Neural progenitor cell (in vitro differentiated cells): ENCODE results near the gene OGFOD2. TPM values are rescaled to one million over a fixed set of nuclear protein-coding genes. Genes with fewer than 3 reads are reported as not detected.

Experiments used
- DNase-seq: peaks from one replicate; pipeline ENCODE4 v3.0.0-alpha.2; 2016; ENCODE audit warnings: low spot score
- H2AFZ ChIP-seq: fragments of 200-600 bp; sonication (generic); replicated peaks from 2 replicates; pipeline ENCODE4 v1.6.1; 2016; ENCODE audit warnings: antibody characterized with exemption
- H3F3A ChIP-seq: fragments of 200-600 bp; sonication (generic); 2 replicates; pipeline ENCODE4 v1.6.1; 2016; ENCODE audit warnings: antibody characterized with exemption, low read depth
- H3K27ac ChIP-seq: fragments of 200-600 bp; sonication (generic); 2 replicates; pipeline ENCODE4 v1.5.1; 2016; ENCODE audit warnings: mild to moderate bottlenecking
- H3K27me3 ChIP-seq: fragments of 200-600 bp; sonication (generic); 2 replicates; pipeline ENCODE4 v1.6.1; 2016; ENCODE audit warnings: mild to moderate bottlenecking, moderate library complexity
- H3K36me3 ChIP-seq: fragments of 200-600 bp; sonication (generic); 2 replicates; pipeline ENCODE4 v1.5.1; 2016
- H3K4me1 ChIP-seq: fragments of 200-600 bp; sonication (generic); 2 replicates; pipeline ENCODE4 v1.6.1; 2016; ENCODE audit warnings: mixed run types
- H3K4me2 ChIP-seq: fragments of 200-600 bp; sonication (generic); 2 replicates; pipeline ENCODE4 v1.6.1; 2016
- H3K4me3 ChIP-seq: fragments of 200-600 bp; sonication (generic); 2 replicates; pipeline ENCODE4 v1.5.1; 2016
- H3K79me2 ChIP-seq: fragments of 200-600 bp; sonication (generic); 2 replicates; pipeline ENCODE4 v1.6.1; 2016; ENCODE audit warnings: low read depth
- H3K9ac ChIP-seq: fragments of 200-600 bp; sonication (generic); 2 replicates; pipeline ENCODE4 v1.6.1; 2016
- H3K9me3 ChIP-seq: fragments of 200-600 bp; sonication (generic); 2 replicates; pipeline ENCODE4 v1.5.1; 2016; ENCODE audit warnings: low read depth
- H4K20me1 ChIP-seq: fragments of 200-600 bp; sonication (generic); 2 replicates; pipeline ENCODE4 v1.6.1; 2016; ENCODE audit warnings: low read depth
- H3K27ac Mint-ChIP-seq: 3 replicates; pipeline ENCODE4 v1.8.0; 2021; ENCODE audit warnings: mixed read lengths
- H3K27me3 Mint-ChIP-seq: 2 replicates; pipeline ENCODE4 v1.8.0; 2022; ENCODE audit warnings: low read depth, mild to moderate bottlenecking, inconsistent platforms, moderate library complexity, mixed read lengths; ENCODE audit not compliant: insufficient read depth
- H3K36me3 Mint-ChIP-seq: 3 replicates; pipeline ENCODE4 v1.8.0; 2021; ENCODE audit warnings: mixed read lengths
- H3K4me1 Mint-ChIP-seq: 3 replicates; pipeline ENCODE4 v1.8.0; 2021; ENCODE audit warnings: mixed read lengths
- H3K4me3 Mint-ChIP-seq: 3 replicates; pipeline ENCODE4 v1.8.0; 2021; ENCODE audit warnings: mild to moderate bottlenecking, moderate library complexity, mixed read lengths
- H3K9me3 Mint-ChIP-seq: 3 replicates; pipeline ENCODE4 v1.8.0; 2020; ENCODE audit warnings: mixed read lengths
- EZH2 ChIP-seq: fragments of 200-600 bp; sonication (generic); IDR thresholded peaks from 2 replicates; pipeline ENCODE4 v1.6.1; 2017; ENCODE audit warnings: antibody characterized with exemption, mild to moderate bottlenecking, moderate library complexity
- EZH2phosphoT487 ChIP-seq: fragments of 200-600 bp; sonication (generic); IDR thresholded peaks from 2 replicates; pipeline ENCODE4 v1.6.1; 2017; ENCODE audit warnings: antibody characterized with exemption
- total RNA-seq: library from RNA; depleted of rRNA; stranded (reverse); fragments of >200 nt; gene quantifications from 2 replicates; pipeline ENCODE4 v1.2.3, GENCODE V29; 2015; ENCODE audit warnings: low replicate concordance
- TF ChIP-seq, protein P1 (sequence below): fragments of 200-600 bp; sonication (generic); IDR thresholded peaks from 2 replicates; pipeline ENCODE4 v1.5.1; 2017; ENCODE audit warnings: antibody characterized with exemption, mild to moderate bottlenecking

Gene OGFOD2
- total RNA-seq, 1 donor from 2014 or later, result 9.9 TPM

DNA sequence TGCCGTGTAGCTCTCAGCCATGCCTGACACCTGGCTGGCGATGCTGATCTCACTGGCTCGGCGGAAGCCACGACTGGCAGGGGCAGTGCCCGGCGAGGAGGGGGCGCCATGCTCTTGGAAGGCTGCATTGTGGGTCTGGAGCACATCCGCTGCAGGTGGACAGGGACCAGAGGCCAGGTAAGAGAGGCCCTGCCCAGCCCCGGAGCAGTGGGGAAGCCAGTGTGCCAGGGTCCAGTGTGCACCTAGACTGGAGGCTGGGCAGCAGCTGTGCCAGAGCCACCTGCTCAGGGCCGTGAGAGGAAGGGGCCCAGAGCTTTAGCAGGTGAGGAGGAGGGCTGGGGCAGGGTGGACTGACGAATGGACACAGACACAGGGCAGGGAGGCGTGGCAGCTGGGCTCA lies 15.5 kb downstream of the OGFOD2 start:
- TF ChIP-seq EZH2phosphoT487, result no peak
- TF ChIP-seq, protein P1, sequence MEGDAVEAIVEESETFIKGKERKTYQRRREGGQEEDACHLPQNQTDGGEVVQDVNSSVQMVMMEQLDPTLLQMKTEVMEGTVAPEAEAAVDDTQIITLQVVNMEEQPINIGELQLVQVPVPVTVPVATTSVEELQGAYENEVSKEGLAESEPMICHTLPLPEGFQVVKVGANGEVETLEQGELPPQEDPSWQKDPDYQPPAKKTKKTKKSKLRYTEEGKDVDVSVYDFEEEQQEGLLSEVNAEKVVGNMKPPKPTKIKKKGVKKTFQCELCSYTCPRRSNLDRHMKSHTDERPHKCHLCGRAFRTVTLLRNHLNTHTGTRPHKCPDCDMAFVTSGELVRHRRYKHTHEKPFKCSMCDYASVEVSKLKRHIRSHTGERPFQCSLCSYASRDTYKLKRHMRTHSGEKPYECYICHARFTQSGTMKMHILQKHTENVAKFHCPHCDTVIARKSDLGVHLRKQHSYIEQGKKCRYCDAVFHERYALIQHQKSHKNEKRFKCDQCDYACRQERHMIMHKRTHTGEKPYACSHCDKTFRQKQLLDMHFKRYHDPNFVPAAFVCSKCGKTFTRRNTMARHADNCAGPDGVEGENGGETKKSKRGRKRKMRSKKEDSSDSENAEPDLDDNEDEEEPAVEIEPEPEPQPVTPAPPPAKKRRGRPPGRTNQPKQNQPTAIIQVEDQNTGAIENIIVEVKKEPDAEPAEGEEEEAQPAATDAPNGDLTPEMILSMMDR, result no peak
- no peak for TF ChIP-seq EZH2
- Mint-ChIP-seq H3K4me3 (no peak overlapping the region), H3K27me3 (peaks cover 3% of the 10 kb centered on the region), H3K27ac (no peak overlapping the region), H3K36me3 (no peaks in the 10 kb centered on the region), H3K4me1 (no peaks in the 10 kb centered on the region), H3K9me3 (no peaks in the 10 kb centered on the region)
- no peaks in the 10 kb centered on the region for H3K27me3 ChIP-seq
- no peaks in the 10 kb centered on the region for H4K20me1 ChIP-seq
- DNase-seq, result no peak
- H3K9me3 ChIP-seq, result no peaks in the 10 kb centered on the region
- no peaks in the 10 kb centered on the region for H3K79me2 ChIP-seq
- H3K36me3 ChIP-seq, result no peaks in the 10 kb centered on the region
- no peak overlapping the region for H3K4me2 ChIP-seq
- no peak overlapping the region for H3K9ac ChIP-seq
- no peak overlapping the region for H3K4me3 ChIP-seq
- H3K27ac ChIP-seq, result no peak overlapping the region
- H3K4me1 ChIP-seq, result no peaks in the 10 kb centered on the region
- H2AFZ ChIP-seq, result no peak overlapping the region
- no peaks in the 10 kb centered on the region for H3F3A ChIP-seq

DNA sequence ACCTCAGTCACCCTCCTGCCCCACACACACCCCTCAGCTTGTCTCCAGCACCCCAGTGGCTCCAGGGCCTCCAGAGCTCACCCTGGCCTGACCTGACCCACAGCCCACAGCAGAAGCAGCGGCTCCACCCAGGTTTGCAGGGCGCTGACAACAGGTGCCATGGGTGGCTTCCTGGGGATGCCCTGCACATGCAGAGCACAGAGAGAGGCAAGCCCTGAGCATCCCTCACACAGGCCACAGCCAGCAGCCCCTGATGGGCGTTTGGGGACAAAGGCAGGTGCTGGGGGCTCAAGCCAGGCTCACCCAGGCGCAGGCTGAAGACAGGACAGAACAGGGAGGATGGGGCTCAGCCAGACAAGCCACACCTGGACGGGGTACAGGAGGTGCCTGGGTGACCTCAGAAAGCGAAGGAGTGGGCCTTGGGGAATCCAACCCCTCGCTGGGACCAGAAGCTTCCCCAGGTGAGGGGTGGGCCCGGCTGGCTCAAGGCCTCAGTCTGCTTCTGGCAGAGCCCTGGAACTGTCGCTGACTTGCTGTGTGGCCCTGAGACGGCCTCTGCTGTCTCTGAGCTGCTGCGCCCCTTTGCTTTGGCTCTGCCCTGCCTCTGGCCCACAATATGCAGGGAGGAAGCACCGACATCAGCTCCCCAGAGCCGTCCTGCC lies 16.0 kb downstream of the OGFOD2 start:
- no peak overlapping the region for H3K4me2 ChIP-seq
- H3K4me3 Mint-ChIP-seq, result no peak overlapping the region
- no peaks in the 10 kb centered on the region for H3K4me1 Mint-ChIP-seq

DNA sequence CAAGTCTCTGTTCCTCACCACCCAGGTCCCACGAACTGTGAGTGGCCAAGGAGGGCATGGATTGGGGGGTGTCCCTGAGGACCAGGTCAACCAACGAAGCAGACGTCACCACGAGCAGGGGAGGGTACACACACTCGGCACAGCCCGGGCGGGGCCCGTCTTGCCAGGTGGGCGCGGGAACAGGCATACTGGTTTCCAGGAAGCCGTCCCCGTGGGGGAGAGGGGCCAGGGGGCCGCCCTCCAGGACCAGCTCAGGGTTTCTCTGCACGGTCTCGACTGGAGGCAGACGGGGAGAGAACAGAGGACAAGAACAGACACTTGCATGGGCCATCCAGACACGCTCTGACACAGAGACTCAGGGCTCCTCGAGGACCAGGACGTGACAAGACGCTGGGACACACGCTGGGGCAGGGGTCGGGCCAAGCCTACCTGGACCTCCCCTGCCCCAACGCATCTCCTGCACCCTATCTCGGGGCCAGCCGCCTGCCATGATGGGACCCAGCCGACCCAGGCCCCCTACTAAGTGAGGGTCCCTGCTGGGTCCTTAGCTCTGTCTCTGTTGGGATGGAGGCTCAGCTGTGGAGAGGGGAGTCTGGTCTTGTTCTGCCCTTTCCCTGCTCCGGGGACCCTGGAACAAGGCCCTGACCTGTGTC lies 16.7 kb downstream of the OGFOD2 start:
- no peaks in the 10 kb centered on the region for H4K20me1 ChIP-seq
- H3K4me2 ChIP-seq, result no peak overlapping the region
- no peaks in the 10 kb centered on the region for H3K9me3 ChIP-seq
- H3K27me3 ChIP-seq, result no peaks in the 10 kb centered on the region
- TF ChIP-seq EZH2phosphoT487, result no peak
- no peak for TF ChIP-seq EZH2
- TF ChIP-seq, protein P1, result no peak
- no peaks in the 10 kb centered on the region for H3K36me3 Mint-ChIP-seq
- H3K27ac Mint-ChIP-seq, result no peak overlapping the region
- no peak for DNase-seq
- H3K9ac ChIP-seq, result no peak overlapping the region
- no peak overlapping the region for H3K4me3 ChIP-seq
- no peaks in the 10 kb centered on the region for H3F3A ChIP-seq
- H3K4me3 Mint-ChIP-seq, result no peak overlapping the region
- no peaks in the 10 kb centered on the region for H3K4me1 ChIP-seq
- H3K79me2 ChIP-seq, result no peaks in the 10 kb centered on the region
- peaks cover 3% of the 10 kb centered on the region for H3K27me3 Mint-ChIP-seq
- no peak overlapping the region for H3K27ac ChIP-seq
- H3K36me3 ChIP-seq, result no peaks in the 10 kb centered on the region
- no peak overlapping the region for H2AFZ ChIP-seq
- H3K9me3 Mint-ChIP-seq, result no peaks in the 10 kb centered on the region
- no peaks in the 10 kb centered on the region for H3K4me1 Mint-ChIP-seq

More for the DNA sequence above, 16.0 kb downstream of the OGFOD2 start:
- Mint-ChIP-seq H3K27me3 (peaks cover 3% of the 10 kb centered on the region), H3K27ac (no peak overlapping the region), H3K9me3 (no peaks in the 10 kb centered on the region), H3K36me3 (no peaks in the 10 kb centered on the region)
- H3K27ac ChIP-seq, result no peak overlapping the region
- H3K4me1 ChIP-seq, result no peaks in the 10 kb centered on the region
- no peaks in the 10 kb centered on the region for H3F3A ChIP-seq
- DNase-seq, result no peak
- H2AFZ ChIP-seq, result no peak overlapping the region
- H3K27me3 ChIP-seq, result no peaks in the 10 kb centered on the region
- H3K9ac ChIP-seq, result no peak overlapping the region
- H3K4me3 ChIP-seq, result no peak overlapping the region
- H3K79me2 ChIP-seq, result no peaks in the 10 kb centered on the region
- TF ChIP-seq, protein P1, result no peak
- TF ChIP-seq EZH2 (no peak), EZH2phosphoT487 (no peak)
- no peaks in the 10 kb centered on the region for H3K36me3 ChIP-seq
- no peaks in the 10 kb centered on the region for H3K9me3 ChIP-seq
- no peaks in the 10 kb centered on the region for H4K20me1 ChIP-seq
